Chondrocyte (in vitro differentiated cells): ENCODE measurements around the gene ISM1. TPM values are rescaled to one million over a fixed set of nuclear protein-coding genes. Genes with fewer than 3 reads are reported as not detected.

ENCODE experiments used
- DNase-seq: peaks from one replicate; pipeline ENCODE4 v3.0.0; 2021; ENCODE audit warnings: mixed read lengths, low spot score
- H3K27ac Mint-ChIP-seq: one replicate; pipeline ENCODE4 v1.8.0; 2021; ENCODE audit warnings: mild to moderate bottlenecking, moderate library complexity, mixed read lengths; ENCODE audit not compliant: unreplicated experiment
- H3K27me3 Mint-ChIP-seq: 2 replicates; pipeline ENCODE4 v1.8.0; 2021; ENCODE audit warnings: low read depth, mixed read lengths
- H3K36me3 Mint-ChIP-seq: 2 replicates; pipeline ENCODE4 v1.8.0; 2021; ENCODE audit warnings: low read depth, mixed read lengths
- H3K4me1 Mint-ChIP-seq: 2 replicates; pipeline ENCODE4 v1.8.0; 2021; ENCODE audit warnings: low read depth, mild to moderate bottlenecking, mixed read lengths
- H3K4me3 Mint-ChIP-seq: one replicate; pipeline ENCODE4 v1.8.0; 2021; ENCODE audit warnings: mild to moderate bottlenecking, moderate library complexity, mixed read lengths; ENCODE audit not compliant: unreplicated experiment
- H3K9me3 Mint-ChIP-seq: 2 replicates; pipeline ENCODE4 v1.8.0; 2021; ENCODE audit warnings: low read depth, mixed read lengths
- CTCF ChIP-seq: fragments of 200-600 bp; sonication (generic); IDR thresholded peaks from 2 replicates; pipeline ENCODE4 v1.5.0; 2021; ENCODE audit warnings: antibody characterized with exemption, mild to moderate bottlenecking, moderate library complexity
- total RNA-seq: library from RNA; stranded (reverse); gene quantifications from 3 replicates; pipeline ENCODE4 v1.2.1, GENCODE V29; 2021

ISM1 gene
- total RNA-seq, 1 donor from 2014 or later = 1.2 TPM

GRCh38 chr20:13256606-13257005, 35.5 kb downstream of the ISM1 start:
- H3K27ac Mint-ChIP-seq = no peak overlapping the region
- no peak overlapping the region for H3K4me3 Mint-ChIP-seq

DNA sequence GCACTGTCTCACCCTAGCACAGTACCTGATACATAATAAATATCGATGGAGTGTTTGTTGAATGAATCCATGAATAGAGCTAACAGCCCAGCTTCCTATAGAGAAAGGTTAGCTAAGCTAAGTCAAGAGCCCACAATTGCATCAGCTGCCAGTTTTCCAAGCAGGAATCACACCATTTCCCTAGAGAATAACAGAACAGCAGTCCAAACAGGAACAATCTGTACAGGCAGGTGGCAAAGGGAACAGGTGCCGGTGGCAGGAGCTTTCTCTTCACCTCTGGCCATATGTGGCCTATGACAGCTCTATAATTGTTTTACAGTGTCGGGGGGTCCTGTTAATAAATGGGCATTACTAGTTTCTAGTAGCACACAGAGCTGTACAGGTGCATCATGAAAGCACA, 38.8 kb downstream of the ISM1 start:
- H3K9me3 Mint-ChIP-seq = no peaks in the 10 kb centered on the region
- DNase-seq = no peak
- no peaks in the 10 kb centered on the region for H3K4me1 Mint-ChIP-seq
- H3K27ac Mint-ChIP-seq = no peak overlapping the region
- H3K27me3 Mint-ChIP-seq = no peaks in the 10 kb centered on the region
- H3K4me3 Mint-ChIP-seq = no peak overlapping the region
- TF ChIP-seq CTCF = no peak
- no peaks in the 10 kb centered on the region for H3K36me3 Mint-ChIP-seq

More at GRCh38 chr20:13256606-13257005, 35.5 kb downstream of the ISM1 start:
- Mint-ChIP-seq H3K36me3 (peaks cover 4% of the 10 kb centered on the region), H3K9me3 (no peaks in the 10 kb centered on the region), H3K27me3 (peaks cover 6% of the 10 kb centered on the region), H3K4me1 (no peaks in the 10 kb centered on the region)
- DNase-seq = no peak
- no peak for TF ChIP-seq CTCF

GRCh38 chr20:13260650-13261279, 39.7 kb downstream of the ISM1 start:
- no peak overlapping the region for H3K27ac Mint-ChIP-seq
- H3K9me3 Mint-ChIP-seq = no peaks in the 10 kb centered on the region
- DNase-seq = no peak
- no peaks in the 10 kb centered on the region for H3K27me3 Mint-ChIP-seq
- TF ChIP-seq CTCF = no peak
- H3K4me1 Mint-ChIP-seq = no peaks in the 10 kb centered on the region
- no peak overlapping the region for H3K4me3 Mint-ChIP-seq
- no peaks in the 10 kb centered on the region for H3K36me3 Mint-ChIP-seq

DNA sequence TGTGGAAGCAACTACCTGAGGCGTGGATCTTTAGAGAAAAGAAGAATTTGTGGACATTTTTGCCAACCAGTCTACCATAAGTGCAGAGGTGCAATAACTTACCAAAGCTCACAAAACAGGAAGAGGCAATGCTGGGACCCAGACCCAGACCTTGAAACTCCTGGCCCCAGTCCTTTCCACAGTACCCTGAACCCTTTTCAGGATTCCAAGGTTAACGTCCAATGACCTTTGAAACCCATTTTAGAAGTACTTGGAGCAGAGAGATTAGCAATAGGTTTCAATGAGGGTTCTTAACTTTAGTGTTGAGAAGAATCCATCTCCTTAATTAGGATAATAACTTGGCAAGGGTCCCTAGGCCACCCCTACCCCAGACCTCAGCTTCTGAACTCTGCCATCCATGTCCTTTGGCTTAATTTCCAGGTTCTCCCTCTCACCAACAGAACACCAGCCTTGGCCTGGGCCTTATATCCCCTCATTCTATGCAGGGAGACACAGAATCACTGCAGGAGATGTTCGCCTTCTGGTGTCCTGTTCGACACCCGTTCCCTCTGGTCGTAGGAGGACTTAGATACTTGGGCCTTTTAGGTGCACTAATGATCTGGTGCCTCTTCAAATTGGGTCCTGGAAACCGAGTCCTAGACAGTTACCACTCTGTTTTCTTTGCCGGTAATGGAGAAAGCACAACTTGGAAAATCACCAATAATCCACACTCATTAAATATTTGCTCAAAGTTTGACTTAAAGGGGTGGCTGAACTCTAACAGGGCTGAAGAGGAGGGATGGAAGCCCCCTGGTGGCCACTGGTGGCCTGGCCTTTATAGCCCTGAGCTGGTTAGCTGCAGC, 40.6 kb downstream of the ISM1 start:
- no peak overlapping the region for H3K4me3 Mint-ChIP-seq
- H3K4me1 Mint-ChIP-seq = no peaks in the 10 kb centered on the region
- H3K27ac Mint-ChIP-seq = no peak overlapping the region
- H3K27me3 Mint-ChIP-seq = no peaks in the 10 kb centered on the region
- no peak for DNase-seq
- no peaks in the 10 kb centered on the region for H3K9me3 Mint-ChIP-seq
- H3K36me3 Mint-ChIP-seq = no peaks in the 10 kb centered on the region
- TF ChIP-seq CTCF = peak; percentile 84

GRCh38 chr20:13262302-13262650, 41.2 kb downstream of the ISM1 start:
- Mint-ChIP-seq H3K27ac (no peak overlapping the region), H3K36me3 (no peaks in the 10 kb centered on the region)
- DNase-seq = no peak

More at GRCh38 chr20:13262302-13262650, 41.2 kb downstream of the ISM1 start:
- no peaks in the 10 kb centered on the region for H3K9me3 Mint-ChIP-seq
- H3K27me3 Mint-ChIP-seq = no peaks in the 10 kb centered on the region
- H3K4me1 Mint-ChIP-seq = no peaks in the 10 kb centered on the region
- H3K4me3 Mint-ChIP-seq = no peak overlapping the region
- TF ChIP-seq CTCF = peak; percentile 1
